PC-3 (cell line): ENCODE measurements around the gene ALDH5A1.

Experiments used
- EZH2 ChIP-seq: fragments of 300-600 bp; sonication (generic); IDR thresholded peaks from one replicate; pipeline ENCODE4 v1.6.1; 2017; ENCODE audit warnings: antibody characterized with exemption, mild to moderate bottlenecking, low read length; ENCODE audit not compliant: unreplicated experiment
- EZH2phosphoT487 ChIP-seq: fragments of 300-600 bp; sonication (generic); IDR thresholded peaks from 2 replicates; pipeline ENCODE4 v1.6.1; 2018; ENCODE audit warnings: mild to moderate bottlenecking, antibody characterized with exemption, low read length, borderline replicate concordance
- TF ChIP-seq, protein P1 (sequence below): fragments of 300-600 bp; sonication (generic); conservative IDR thresholded peaks from 2 replicates; pipeline ENCODE4 v1.5.1; 2017; ENCODE audit warnings: antibody characterized with exemption, low read depth, mild to moderate bottlenecking, low read length

DNA sequence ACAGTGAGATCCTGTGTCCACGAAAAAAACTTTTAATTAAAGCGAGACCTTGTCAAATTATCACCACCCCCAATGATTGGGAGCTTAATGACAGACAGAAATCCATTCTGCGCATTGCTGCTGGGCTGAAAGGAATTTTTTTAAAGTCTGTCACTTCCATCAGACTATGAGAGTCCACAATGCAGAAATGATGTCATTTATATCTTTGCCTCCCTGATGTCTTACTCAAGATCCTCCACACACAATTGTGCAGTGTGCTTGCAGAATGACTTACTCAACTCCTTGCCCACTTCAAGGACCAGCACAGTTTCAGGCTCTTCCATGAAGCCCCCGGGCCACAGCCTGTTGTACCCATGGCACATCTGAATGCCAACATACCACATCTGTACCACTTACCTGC is 46.4 kb upstream of the ALDH5A1 start:
- TF ChIP-seq, protein P1, sequence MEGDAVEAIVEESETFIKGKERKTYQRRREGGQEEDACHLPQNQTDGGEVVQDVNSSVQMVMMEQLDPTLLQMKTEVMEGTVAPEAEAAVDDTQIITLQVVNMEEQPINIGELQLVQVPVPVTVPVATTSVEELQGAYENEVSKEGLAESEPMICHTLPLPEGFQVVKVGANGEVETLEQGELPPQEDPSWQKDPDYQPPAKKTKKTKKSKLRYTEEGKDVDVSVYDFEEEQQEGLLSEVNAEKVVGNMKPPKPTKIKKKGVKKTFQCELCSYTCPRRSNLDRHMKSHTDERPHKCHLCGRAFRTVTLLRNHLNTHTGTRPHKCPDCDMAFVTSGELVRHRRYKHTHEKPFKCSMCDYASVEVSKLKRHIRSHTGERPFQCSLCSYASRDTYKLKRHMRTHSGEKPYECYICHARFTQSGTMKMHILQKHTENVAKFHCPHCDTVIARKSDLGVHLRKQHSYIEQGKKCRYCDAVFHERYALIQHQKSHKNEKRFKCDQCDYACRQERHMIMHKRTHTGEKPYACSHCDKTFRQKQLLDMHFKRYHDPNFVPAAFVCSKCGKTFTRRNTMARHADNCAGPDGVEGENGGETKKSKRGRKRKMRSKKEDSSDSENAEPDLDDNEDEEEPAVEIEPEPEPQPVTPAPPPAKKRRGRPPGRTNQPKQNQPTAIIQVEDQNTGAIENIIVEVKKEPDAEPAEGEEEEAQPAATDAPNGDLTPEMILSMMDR, result no peak
- TF ChIP-seq EZH2, result no peak
- TF ChIP-seq EZH2phosphoT487, result no peak
